ENCODE data around the gene GCC1.
A peak's percentile ranks its signal among the peaks of the same experiment; 100 is the strongest.
"Not testable (repeated sequence)": the region's sequence is repeated elsewhere in the genome, so short reads cannot be mapped to it uniquely, and the experiment has no call there.

GCC1 gene

DNA sequence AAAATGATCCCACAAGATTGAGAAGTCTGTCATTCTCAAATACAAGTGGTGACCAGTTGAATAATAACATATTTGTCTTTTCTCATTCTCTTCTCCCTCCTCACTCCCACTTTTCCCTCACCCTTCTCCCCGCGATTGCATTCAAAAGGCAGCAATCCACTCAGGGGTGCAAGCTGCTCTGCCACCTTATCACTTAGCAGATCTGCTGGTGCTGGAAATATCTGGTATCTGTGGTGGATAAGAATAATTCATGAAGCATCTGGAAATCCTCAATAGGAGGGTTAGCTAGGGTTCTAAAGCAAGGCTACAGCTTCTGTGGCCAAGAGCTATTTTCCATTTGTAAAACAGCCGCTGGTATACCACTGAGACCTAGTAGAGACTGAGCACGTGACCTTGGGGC lies 43.8 kb downstream of the GCC1 start:
- H3K9me3 Mint-ChIP-seq: no peaks in the 10 kb centered on the region
- no peak for ATAC-seq (replicated peaks)
- no peak for DNase-seq
- H3K27ac Mint-ChIP-seq: no peak overlapping the region
- no peaks in the 10 kb centered on the region for H3K36me3 Mint-ChIP-seq (ENCODE audit: insufficient read depth)
- H3K27me3 Mint-ChIP-seq: peaks cover 14 to 54% of the 10 kb centered on the region in 2 donors
- H3K4me1 Mint-ChIP-seq (ENCODE audit: low read depth in 2 of 2): peaks cover 0 to 4% of the 10 kb centered on the region in 2 donors
- no peak overlapping the region for H3K4me3 Mint-ChIP-seq

DNA sequence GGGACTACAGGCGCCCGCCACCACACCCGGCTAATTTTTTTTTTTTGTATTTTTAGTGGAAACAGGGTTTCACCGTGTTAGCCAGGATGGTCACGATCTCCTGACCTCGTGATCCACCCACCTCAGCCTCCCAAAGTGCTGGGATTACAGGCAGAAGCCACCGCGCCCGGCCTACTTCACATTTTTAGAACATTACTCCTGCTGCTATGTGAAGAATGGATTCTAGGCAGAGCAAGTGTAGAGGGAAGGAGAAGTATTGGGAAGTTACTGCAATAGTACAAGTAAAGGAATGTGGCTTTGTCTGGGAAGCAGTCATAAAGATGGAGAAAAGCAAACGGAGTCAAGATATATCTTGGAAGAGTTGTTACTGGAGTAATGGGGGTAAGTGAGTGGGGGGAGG lies 44.9 kb downstream of the GCC1 start:
- peaks cover 22 to 64% of the 10 kb centered on the region in 2 donors for H3K27me3 Mint-ChIP-seq
- not testable (repeated sequence) for H3K4me3 Mint-ChIP-seq, H3K27ac Mint-ChIP-seq

DNA sequence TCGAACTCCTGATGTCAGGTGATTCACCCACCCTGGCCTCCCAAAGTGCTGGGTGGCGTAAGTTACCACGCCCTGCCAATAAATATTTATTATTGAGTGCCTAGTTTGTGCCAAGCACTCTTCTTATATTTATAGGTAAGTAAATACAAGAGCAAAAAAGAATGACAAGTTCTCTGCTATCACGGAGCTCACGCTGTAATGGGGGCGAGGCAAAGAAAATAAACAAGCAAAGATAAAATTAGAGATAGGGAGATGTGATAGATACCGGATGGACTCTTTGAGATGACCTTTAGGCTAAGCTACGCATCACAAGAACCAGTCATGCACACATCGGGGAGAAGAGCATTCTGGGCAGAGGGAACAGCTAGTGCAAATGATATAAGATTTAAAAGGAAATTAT lies 46.3 kb downstream of the GCC1 start:
- H3K4me3 Mint-ChIP-seq: no peak overlapping the region
- H3K36me3 Mint-ChIP-seq (ENCODE audit: insufficient read depth): no peaks in the 10 kb centered on the region
- peaks cover 0 to 4% of the 10 kb centered on the region in 2 donors for H3K4me1 Mint-ChIP-seq (ENCODE audit: low read depth in 2 of 2)
- no peak overlapping the region for H3K27ac Mint-ChIP-seq
- DNase-seq (no peak), ATAC-seq (replicated peaks) (no peak)
- peaks cover 34 to 78% of the 10 kb centered on the region in 2 donors for H3K27me3 Mint-ChIP-seq
- no peaks in the 10 kb centered on the region for H3K9me3 Mint-ChIP-seq

More for the DNA sequence above, 44.9 kb downstream of the GCC1 start:
- not testable (repeated sequence) for H3K36me3 Mint-ChIP-seq (ENCODE audit: insufficient read depth); H3K9me3 Mint-ChIP-seq; ATAC-seq (replicated peaks); DNase-seq; H3K4me1 Mint-ChIP-seq (ENCODE audit: low read depth in 2 of 2)

DNA sequence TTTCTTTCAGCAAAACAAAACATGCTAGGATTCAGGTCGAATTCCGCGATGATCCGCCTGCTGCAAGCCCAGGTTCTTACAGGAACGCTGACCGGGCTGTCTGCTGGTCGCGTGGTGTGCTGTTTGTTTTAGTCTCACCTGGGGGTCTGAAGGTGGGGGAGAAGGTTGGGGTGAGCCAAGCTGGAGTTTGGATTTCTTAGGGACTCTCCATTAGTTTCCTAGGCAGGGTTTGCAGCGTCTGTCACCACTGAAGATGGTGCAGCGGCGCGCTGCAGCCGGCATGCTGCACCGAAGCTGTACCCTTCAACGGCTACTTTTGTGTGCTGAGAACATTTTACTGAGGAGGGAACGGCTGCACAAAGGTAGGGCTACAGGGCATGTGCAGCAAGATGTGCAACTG lies 48.7 kb downstream of the GCC1 start:
- H3K4me3 Mint-ChIP-seq: peak overlapping the region in 1 of 2 donors; percentile 23
- H3K4me1 Mint-ChIP-seq (ENCODE audit: low read depth in 2 of 2): peaks cover 0 to 4% of the 10 kb centered on the region in 2 donors
- H3K9me3 Mint-ChIP-seq: no peaks in the 10 kb centered on the region
- no peaks in the 10 kb centered on the region for H3K36me3 Mint-ChIP-seq (ENCODE audit: insufficient read depth)
- ATAC-seq (replicated peaks): no peak
- peaks cover 44 to 83% of the 10 kb centered on the region in 2 donors for H3K27me3 Mint-ChIP-seq
- H3K27ac Mint-ChIP-seq: no peak overlapping the region
- no peak for DNase-seq

DNA sequence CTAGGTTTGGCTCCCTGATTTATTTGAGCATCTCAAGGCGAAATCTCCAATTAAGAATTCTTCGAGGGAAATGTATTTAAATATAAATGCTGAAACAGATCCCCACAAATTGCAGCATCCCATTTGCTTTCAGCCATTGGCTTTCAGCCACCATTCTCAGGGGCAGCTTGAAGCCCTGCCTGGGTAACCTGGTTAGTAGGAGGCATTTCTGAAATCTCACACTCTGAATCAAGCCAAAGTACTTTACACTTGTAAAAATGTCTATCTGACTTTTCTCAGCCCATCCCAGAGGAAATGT lies 49.1 kb downstream of the GCC1 start:
- no peaks in the 10 kb centered on the region for H3K36me3 Mint-ChIP-seq (ENCODE audit: insufficient read depth)
- H3K4me3 Mint-ChIP-seq: no peak overlapping the region
- H3K9me3 Mint-ChIP-seq: no peaks in the 10 kb centered on the region
- peaks cover 0 to 4% of the 10 kb centered on the region in 2 donors for H3K4me1 Mint-ChIP-seq (ENCODE audit: low read depth in 2 of 2)
- ATAC-seq (replicated peaks) (no peak), DNase-seq (no peak)
- H3K27ac Mint-ChIP-seq: no peak overlapping the region
- peaks cover 48 to 79% of the 10 kb centered on the region in 2 donors for H3K27me3 Mint-ChIP-seq

DNA sequence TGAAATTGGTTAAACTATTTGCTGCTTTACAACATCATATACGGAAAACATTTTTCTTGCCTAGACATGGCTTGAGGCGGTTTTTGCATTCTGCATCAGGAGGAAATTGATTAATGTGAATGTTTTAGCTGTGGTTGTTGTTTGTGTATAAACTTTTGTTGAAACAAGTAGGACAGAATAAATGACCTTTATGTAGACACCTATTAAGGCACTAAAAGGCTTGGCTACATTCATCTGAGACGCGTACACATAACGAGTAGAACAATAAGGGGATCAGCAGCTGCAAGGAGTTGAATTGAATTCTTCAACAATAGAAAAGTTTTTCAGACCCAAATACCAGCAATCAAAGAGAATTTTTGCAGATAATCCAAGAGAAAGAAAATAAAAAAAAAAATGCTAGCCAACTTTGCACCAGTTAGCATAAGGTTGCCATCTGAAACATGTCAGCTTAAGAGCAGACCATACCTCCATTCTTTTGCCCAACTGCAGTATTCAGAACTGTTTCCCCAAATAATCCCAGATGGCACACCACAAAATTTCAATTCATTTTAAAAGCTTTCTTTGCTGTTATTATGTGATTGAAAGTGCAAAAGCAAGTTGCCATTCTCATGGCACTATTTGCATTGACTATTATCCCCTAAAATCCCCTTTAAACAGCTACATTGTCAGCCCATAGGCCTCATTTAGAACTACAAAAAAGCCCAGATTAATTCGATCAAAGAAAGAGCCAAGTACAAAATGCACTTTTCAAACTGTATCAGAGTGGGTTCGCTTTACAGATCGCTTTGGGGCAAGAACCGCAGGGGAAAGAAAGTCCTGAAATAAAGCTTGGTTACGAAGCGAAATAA lies 49.6 kb downstream of the GCC1 start:
- ATAC-seq (replicated peaks): no peak
- Mint-ChIP-seq H3K27me3 (peaks cover 48 to 75% of the 10 kb centered on the region in 2 donors), H3K4me1 (ENCODE audit: low read depth in 2 of 2) (peaks cover 0 to 4% of the 10 kb centered on the region in 2 donors), H3K36me3 (ENCODE audit: insufficient read depth) (no peaks in the 10 kb centered on the region), H3K9me3 (no peaks in the 10 kb centered on the region), H3K27ac (no peak overlapping the region), H3K4me3 (no peak overlapping the region)
- no peak for DNase-seq

DNA sequence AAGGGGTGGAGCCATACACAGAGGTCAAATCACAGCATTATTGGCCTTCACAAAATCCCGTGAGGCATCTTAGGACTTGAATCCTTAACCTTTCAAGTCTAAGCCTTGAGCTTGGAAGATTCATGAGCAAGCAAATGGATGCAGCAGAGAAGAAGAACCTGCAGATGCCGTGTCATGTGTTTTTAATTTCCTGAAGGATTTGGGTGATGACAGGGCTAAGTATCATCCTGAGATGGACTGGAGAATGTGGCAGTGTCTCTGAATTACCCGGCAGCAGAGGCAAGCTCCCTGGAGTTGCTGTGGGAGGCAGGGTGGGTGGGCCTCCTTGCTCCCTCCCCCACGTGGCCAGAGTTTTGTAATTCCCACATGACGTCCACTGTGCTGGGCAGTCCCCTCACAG lies 50.8 kb downstream of the GCC1 start:
- Mint-ChIP-seq H3K27ac (no peak overlapping the region), H3K27me3 (peaks cover 39 to 75% of the 10 kb centered on the region in 2 donors), H3K9me3 (no peaks in the 10 kb centered on the region), H3K4me3 (no peak overlapping the region), H3K4me1 (ENCODE audit: low read depth in 2 of 2) (peaks cover 0 to 4% of the 10 kb centered on the region in 2 donors), H3K36me3 (ENCODE audit: insufficient read depth) (no peaks in the 10 kb centered on the region)
- no peak for DNase-seq
- no peak for ATAC-seq (replicated peaks)

DNA sequence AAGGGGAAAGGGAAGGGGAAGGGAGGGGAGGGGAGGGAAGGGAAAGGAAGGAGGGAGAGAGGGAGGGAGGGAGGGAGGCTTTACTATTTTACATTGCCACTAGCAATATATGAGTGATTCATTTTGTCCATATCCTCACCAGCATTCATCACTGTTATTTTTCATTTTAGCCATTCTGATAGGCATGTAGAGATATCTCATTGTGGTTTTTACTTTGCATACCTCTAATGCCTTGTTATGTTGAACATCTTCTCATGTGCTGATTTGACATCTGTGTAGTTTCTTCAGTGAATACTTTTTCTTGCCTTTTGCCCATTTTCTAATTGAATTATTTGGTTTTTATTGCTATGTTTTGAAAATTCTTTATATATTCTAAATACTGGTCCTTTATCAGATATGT lies 52.7 kb downstream of the GCC1 start:
- Mint-ChIP-seq H3K27me3 (peaks cover 53 to 69% of the 10 kb centered on the region in 2 donors), H3K4me1 (ENCODE audit: low read depth in 2 of 2) (peaks cover 0 to 4% of the 10 kb centered on the region in 2 donors), H3K9me3 (no peaks in the 10 kb centered on the region), H3K4me3 (no peak overlapping the region), H3K27ac (no peak overlapping the region), H3K36me3 (ENCODE audit: insufficient read depth) (no peaks in the 10 kb centered on the region)
- no peak for ATAC-seq (replicated peaks)
- no peak for DNase-seq

DNA sequence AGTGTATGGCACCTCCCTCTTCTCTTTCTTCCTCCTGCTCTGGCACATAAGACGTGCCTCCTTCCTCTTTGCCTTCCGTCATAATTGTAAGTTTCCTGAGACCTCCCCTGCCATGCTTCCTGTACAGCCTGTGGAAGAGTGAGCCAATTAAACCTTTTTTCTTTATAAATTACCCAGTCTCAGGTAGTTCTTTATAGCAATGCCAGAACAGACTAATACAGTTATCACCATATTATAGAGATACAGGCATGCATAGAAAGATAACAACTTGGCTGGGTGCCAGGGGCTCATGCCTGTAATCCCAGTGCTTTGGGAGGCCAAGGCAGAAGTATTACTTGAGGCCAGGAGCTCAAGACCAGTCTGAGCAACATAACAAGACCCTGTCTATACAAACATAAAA lies 53.2 kb downstream of the GCC1 start:
- Mint-ChIP-seq H3K4me1 (ENCODE audit: low read depth in 2 of 2) (peaks cover 0 to 4% of the 10 kb centered on the region in 2 donors), H3K4me3 (no peak overlapping the region), H3K36me3 (ENCODE audit: insufficient read depth) (no peaks in the 10 kb centered on the region), H3K9me3 (no peaks in the 10 kb centered on the region), H3K27ac (no peak overlapping the region), H3K27me3 (peaks cover 58 to 69% of the 10 kb centered on the region in 2 donors)
- no peak for ATAC-seq (replicated peaks)
- DNase-seq: no peak
